H54 (cell line): Measurements from ENCODE around the gene AMD1.
"Not testable (repeated sequence)": the region's sequence is repeated elsewhere in the genome, so short reads cannot be mapped to it uniquely, and the experiment has no call there.

Experiments used
- DNase-seq: peaks from one replicate; pipeline ENCODE4 v3.0.0; 2011; ENCODE audit warnings: low spot score, mixed read lengths; ENCODE audit not compliant: insufficient read length
- FAIRE-seq: peaks from 3 replicates; lab custom pipeline; 2011; peaks lifted over from hg19 to GRCh38; lab: Jason Lieb, UNC
- POLR2A ChIP-seq: IDR thresholded peaks from 2 replicates; pipeline ENCODE4 v1.6.1; 2011; ENCODE audit warnings: low read depth, mild to moderate bottlenecking, low read length

AMD1 gene

DNA sequence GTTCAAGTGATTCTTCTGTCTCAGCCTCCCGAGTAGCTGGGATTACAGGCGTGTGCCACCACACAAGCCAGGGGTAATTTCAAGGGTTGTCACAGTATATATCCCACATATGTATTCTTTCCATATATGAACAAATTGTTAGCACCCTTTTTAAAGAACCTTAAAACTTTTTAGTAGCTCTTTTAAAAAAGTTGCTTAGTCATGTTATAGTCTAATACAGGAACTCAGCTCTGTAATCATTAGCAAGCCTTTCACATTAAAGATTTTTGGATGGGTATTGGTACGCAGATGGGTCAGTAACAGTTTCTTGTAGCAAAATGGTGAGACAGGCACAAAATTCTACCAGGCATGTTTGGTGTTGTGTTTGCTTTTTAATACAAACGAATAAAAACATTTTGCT, 10.9 kb downstream of the AMD1 start:
- DNase-seq: no peak
- FAIRE-seq: no peak
- TF ChIP-seq POLR2A: no peak

DNA sequence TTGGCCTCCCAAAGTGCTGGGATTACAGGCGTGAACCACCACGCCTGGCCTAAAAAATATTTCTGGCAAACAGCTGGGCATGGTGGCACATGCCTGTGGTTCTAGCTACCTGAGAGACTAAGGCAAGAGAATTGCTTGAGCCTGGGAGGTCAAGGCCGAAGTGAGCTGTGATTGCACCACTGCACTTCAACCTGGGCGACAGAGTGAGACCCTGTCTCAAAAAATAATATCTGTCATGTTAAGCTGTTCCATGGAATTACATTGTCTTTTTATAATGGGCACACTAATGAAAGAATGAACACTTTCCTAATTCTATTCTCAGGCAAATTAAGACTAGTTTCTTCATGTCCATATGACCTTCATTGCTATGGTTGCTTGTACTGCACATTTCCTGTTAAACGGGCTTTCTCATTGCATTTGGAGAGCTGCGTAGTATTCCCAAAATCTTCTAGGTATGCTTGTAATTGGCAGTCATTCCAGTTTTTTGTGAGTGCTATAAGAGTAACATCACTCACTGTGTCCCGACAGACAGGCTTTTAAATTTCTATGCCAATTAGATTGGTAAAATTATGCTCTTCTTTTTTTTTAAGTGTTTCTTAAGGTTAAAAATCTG, 12.1 kb downstream of the AMD1 start:
- no peak for FAIRE-seq
- TF ChIP-seq POLR2A: no peak
- DNase-seq: no peak

DNA sequence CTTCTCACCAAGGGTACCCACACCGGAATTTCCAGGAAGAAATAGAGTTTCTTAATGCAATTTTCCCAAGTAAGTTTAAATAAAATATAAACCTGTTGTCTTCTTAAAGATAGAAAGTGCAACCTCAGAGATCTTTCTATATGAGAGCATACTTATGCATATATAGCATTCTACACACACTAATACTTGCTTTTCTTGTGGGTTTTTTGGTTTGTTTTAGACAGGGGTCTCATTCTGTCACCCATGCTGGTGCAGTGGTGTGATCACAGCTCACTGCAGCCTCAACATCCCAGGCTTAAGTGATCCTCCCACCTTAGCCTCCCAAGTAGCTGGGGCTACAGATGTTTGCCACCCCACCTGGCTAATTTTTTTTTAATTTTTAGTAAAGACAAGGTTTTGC, 15.7 kb downstream of the AMD1 start:
- no peak for FAIRE-seq
- DNase-seq: no peak
- no peak for TF ChIP-seq POLR2A

DNA sequence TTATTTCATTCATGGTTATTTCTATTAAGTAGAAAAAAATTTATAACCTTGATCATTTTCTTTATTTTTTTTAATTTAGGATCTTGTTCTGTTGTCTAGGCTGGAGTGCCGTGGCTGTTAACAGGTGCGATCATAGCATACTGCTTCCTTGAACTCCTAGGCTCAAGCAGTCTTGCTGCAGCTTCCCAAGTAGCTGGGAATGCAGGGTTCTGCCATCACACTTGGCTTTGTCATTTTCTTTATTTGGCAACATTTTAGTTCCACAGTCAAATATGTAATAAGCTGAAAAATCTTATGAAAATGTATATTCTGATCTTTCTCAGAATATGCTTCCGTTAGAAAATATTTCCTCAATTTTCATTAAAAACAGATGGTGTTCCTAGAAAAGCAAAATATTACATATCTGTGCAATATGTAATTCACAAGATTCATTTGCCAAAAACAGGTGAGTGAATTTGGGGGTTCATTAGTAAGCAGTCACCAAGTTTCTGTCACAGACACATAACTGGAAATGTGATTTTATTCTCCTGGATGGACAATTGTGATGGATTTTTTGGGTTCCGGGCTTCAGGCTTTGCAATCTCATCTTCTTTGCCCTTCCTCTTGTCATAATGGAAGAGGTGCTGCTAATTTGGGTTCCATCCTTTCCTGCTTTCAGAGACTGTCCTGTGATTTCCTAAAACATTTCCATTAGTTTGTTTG, 21.5 kb downstream of the AMD1 start:
- no peak for FAIRE-seq
- TF ChIP-seq POLR2A: no peak
- DNase-seq: no peak

DNA sequence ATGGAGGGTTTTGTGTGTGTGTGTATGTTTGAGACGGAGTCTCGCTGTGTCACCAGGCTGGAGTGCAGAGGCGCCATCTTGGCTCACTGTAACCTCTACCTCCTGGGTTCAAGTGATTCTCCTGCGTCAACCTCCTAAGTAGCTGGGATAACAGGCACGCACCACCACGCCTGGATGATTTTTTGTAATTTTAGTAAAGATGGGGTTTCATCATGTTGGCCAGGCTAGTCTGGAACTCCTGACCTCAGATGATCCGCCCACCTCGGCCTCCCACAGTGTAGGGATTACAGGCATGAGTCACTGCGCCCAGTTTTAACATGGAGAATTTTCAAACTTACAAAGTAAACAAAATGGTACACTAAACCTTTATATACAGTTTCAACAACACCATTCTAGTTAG, 22.8 kb downstream of the AMD1 start:
- DNase-seq: no peak
- no peak for TF ChIP-seq POLR2A
- FAIRE-seq: no peak

DNA sequence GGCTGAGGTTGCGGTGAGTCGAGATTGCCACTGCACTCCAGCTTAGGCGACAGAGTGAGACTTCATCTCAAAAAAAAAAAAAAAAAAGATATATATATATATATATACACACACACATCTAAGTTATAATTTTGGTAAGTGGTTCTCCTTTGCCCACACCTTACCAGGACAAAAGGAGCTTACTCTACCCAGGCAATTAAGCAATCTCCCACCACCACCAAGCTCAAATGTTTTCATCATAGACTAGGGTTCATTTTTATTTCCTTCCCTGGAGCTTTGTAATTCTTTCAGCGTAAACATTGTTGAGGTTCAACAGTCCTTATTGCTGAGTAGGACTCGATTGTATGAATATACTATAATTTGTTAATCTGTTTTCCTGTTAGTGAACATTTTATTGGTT, 23.5 kb downstream of the AMD1 start:
- no peak for DNase-seq
- no peak for FAIRE-seq
- TF ChIP-seq POLR2A: no peak

DNA sequence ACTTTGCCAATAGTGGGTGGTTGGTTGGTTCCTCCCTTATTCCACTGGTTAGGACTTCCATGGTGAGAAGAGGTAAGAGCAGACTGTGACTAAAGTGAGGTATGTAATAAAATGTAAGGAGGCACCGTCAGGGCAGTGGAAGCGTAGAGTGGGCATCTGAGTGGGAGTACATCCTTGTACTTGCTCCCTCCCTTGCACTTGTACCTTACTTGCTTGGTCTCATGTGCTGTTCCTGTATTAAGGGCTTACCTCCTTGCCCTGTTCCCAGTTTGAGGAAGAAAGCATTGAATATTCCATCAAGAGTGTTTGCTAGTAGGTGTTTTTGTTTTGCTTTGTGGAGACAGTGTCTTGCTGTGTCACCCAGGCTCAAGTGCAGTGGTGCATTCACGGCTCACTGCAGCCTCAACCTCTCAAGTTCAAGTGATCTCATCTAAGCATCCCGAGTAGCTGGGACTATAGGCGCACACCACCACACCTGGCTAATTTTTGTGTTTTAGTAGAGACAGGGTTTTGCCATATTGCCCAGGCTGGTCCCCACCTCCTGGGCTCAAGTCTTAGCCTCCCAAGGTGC, 25.5 kb downstream of the AMD1 start:
- FAIRE-seq (no peak), DNase-seq (no peak)
- TF ChIP-seq POLR2A: no peak

DNA sequence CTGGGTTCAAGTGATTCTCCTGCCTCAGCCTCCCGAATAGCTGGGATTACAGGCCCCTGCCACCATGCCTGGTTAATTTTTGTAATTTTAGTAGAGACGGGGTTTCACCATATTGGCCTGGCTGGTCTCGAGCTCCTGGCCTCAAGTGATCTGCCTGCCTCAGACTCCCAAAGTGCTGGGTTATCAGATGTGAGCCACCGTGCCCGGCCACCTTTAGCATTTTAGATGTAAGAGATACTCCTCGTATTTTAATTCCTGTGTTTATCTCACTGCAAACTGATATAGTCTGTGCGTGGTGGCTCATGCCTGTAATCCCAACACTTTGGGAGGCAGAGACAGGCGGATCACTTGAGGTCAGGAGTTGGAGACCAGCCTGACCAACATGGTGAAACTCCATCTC, 27.0 kb downstream of the AMD1 start:
- not testable (repeated sequence) for FAIRE-seq, DNase-seq

DNA sequence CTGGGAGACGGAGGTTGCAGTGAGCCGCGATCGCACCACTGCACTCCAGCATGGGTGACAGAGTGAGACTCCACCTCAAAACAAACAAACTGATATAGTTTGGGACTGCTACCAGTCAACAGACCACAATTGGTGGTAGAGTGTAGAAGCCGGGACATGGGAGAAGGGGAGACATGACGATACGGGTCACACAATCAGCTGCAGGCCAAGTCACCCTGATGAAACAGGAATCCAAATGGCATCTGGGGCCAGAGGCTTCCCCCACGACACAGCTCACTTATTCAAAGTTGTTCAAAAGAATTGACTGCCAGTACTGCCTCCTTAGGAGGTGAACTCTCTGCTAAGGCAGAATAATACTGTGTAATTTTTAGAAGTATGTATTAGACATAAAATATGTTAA, 27.5 kb downstream of the AMD1 start:
- DNase-seq: no peak
- FAIRE-seq: no peak
- TF ChIP-seq POLR2A: no peak

DNA sequence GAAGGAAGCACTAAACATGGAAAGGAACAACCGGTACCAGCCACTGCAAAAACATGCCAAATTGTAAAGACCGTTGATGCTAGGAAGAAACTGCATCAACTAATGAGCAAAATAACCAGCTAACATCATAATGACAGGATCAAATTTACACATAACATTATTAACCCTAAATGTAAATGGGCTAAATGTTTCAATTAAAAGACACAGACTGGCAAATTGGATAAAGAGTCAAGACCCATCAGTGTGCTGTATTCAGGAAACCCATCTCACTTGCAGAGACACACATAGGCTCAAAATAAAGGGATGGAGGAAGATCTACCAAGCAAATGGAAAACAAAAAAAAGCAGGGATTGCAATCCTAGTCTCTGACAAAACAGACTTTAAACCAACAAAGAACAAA, 31.7 kb downstream of the AMD1 start:
- FAIRE-seq, DNase-seq: not testable (repeated sequence)

DNA sequence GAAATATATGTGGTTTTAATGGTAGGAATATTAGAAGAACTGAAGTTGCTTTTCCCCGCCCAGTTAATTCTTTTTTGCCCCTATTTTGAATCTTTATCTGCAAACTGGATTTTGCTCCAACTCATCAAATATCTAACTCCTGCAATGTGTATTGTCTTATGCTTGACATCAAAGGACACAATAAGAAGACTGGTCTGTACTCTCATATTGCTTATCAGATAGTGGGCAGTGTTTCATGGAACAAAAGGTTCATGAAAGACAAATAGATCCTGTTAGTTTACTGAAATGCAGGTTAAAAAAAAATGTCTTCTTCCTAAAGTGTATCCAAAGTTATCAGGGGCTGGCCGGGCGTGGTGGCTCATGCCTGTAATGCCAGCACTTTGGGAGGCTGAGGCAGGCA, 56.2 kb downstream of the AMD1 start:
- TF ChIP-seq POLR2A: no peak
- FAIRE-seq: no peak
- no peak for DNase-seq

DNA sequence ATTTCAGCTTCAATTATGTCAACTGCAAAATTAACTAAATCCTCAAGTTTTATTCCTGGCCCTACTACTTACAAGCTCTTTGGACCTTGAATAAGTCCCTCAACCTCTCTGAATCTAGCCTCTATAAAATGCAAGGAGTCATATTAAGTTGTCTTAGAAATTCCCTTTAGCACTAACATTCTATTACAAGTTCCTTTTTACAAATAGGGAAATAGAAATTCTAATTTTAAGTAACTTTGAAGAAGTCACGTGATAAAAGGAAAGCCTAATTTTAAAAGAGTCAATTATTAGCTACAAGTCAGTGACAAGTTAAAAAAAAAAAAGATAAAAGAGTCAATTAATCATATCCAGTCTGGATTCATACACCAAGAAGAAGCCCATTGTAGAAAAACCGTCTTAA, 59.3 kb downstream of the AMD1 start:
- DNase-seq (no peak), FAIRE-seq (no peak)
- no peak for TF ChIP-seq POLR2A

DNA sequence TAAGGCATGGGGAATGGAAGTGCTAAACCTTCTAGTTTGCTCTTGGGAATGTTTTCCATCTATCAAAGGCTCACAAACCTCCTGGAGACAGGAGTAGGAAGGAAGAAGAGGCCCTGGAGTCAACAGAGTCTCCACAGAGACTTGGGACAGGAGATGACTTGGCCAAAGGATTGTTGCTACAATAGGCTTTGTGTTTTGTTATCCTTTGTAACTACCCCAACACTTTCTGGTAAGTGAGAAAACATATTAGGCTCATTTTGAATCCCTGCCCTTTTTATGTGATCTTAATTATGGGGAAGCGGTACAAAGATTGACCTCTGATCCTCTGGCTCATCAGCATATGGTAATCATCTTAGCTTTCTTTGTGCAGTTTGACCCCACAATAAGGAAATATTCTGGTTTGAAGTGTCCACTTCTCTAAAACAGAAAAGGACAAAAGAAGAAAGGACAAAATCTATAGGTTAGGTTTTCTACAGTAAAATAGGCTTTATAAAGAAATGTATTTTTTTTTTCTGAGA, 59.9 kb downstream of the AMD1 start:
- no peak for DNase-seq
- TF ChIP-seq POLR2A: no peak
- no peak for FAIRE-seq

DNA sequence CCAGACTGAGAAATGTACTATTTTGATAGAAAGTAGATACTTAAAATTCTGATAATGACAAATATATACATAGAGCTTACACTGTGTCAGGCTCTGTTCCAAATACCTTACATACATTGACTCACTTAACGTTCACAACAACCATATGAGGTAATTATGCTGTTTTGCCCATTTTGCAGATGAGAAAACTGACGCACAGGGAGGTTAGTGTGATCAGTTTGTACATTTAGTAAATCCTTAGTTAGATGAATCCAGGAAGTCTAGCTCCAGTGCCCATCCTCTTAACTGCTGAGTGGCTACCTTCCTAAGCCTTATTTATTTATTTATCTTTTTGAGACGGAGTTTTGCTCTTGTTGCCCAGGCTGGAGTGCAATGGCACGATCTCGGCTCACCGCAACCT, 60.6 kb downstream of the AMD1 start:
- TF ChIP-seq POLR2A: no peak
- no peak for FAIRE-seq
- DNase-seq: no peak

DNA sequence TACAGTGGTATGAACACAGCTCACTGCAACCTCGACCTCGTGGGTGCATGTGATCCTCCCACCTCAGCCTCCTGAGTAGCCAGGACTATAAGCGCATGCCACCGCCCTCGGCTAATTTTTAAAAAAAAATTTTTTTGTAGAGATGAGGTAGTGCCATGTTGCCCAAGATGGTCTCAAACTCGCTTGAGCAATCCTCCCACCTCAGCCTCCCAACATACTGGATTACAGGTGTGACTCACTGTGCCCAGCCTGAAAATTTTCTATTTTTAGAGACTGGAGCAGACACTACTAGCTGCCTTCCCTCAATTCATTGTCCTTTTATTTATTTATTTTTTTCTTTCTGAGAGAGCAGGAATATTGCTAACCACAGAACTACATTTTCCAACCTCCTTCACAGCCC, 63.6 kb downstream of the AMD1 start:
- no peak for FAIRE-seq
- no peak for DNase-seq

More for the DNA sequence above, 63.6 kb downstream of the AMD1 start:
- TF ChIP-seq POLR2A: no peak
